ENCODE measurements around the gene CHST15. TPM values are rescaled to one million over a fixed set of nuclear protein-coding genes. Genes with fewer than 3 reads are reported as not detected.
A peak's percentile ranks its signal among the peaks of the same experiment; 100 is the strongest.

The CHST15 gene
- total RNA-seq, 2 experiments from 2014 or later: 14.7 to 26.4 TPM

DNA sequence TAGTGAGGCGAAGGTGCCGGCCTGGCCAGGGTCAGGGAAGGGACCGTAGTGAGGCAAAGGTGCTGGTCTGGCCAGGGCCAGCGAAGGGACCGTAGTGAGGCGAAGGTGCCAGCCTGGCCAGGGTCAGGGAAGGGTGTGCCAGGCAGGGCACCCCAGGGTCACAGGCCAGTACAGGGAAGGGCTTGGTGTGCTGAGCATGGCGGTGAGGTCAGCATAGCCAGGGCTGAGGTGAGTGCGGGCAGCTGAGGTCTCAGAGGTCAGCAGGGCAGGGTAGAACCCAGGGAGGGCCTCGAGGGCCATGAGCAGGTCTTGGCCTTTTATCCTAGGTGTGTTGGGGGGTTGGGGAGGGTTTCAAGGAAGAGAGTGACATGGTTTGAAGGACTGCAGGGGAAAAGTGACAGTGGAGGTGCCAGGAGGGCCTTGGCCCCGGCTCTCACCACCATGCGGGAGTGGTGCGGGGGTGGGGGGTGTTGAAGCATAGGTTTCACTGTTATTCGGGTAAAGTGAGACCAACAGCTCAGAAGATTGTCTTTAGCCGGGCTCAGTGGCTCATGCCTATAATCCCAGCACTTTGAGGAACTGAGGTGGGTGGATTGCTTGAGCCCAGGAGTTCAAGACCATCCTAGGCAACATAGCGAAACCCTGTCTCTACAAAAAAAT, 93.3 kb downstream of the CHST15 start:
- Histone ChIP-seq H3K9me3 (ENCODE audit: low read length) (no peaks in the 10 kb centered on the region), H2AFZ (ENCODE audit: low read length) (no peak overlapping the region), H4K20me1 (ENCODE audit: insufficient read depth, low read length) (no peaks in the 10 kb centered on the region), H3K4me2 (ENCODE audit: low read length) (no peak overlapping the region), H3K27ac (ENCODE audit: low read depth, low read length, poor library complexity, severe bottlenecking) (no peak overlapping the region), H3K36me3 (ENCODE audit: insufficient read depth, low read length) (no peaks in the 10 kb centered on the region), H3K4me3 (ENCODE audit: low read depth, low read length, poor library complexity, severe bottlenecking) (no peak overlapping the region), H3K79me2 (ENCODE audit: insufficient read depth, low read depth, low read length) (no peaks in the 10 kb centered on the region), H3K4me1 (ENCODE audit: insufficient read depth, low read length, poor library complexity, severe bottlenecking) (peaks cover 9% of the 10 kb centered on the region), H3K9me2 (ENCODE audit: insufficient read depth, low read length) (no peaks in the 10 kb centered on the region)
- no peak for DNase-seq (ENCODE audit: low spot score)
- intact Hi-C loops (cut with micrococcal nuclease; ENCODE audit: unreplicated experiment): loop anchor here (5.0 to 10.0 kb wide), 2 partner anchors 107 to 225 kb away; no protein-coding TSS in a partner anchor
- no TSS peak for BruUV-seq (replicated peaks)
- POLR2A ChIA-PET: interaction anchor here (0.9 kb wide), 1 partner anchor 72 kb away, joined by 7 read pairs; no protein-coding TSS in a partner anchor
- CTCF ChIA-PET (ENCODE audit: unreplicated experiment): no interaction called here
- TF ChIP-seq, protein P1, sequence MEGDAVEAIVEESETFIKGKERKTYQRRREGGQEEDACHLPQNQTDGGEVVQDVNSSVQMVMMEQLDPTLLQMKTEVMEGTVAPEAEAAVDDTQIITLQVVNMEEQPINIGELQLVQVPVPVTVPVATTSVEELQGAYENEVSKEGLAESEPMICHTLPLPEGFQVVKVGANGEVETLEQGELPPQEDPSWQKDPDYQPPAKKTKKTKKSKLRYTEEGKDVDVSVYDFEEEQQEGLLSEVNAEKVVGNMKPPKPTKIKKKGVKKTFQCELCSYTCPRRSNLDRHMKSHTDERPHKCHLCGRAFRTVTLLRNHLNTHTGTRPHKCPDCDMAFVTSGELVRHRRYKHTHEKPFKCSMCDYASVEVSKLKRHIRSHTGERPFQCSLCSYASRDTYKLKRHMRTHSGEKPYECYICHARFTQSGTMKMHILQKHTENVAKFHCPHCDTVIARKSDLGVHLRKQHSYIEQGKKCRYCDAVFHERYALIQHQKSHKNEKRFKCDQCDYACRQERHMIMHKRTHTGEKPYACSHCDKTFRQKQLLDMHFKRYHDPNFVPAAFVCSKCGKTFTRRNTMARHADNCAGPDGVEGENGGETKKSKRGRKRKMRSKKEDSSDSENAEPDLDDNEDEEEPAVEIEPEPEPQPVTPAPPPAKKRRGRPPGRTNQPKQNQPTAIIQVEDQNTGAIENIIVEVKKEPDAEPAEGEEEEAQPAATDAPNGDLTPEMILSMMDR (conservative IDR thresholded peaks at IDR 0.05; ENCODE audit: low read length): no peak
- no peak for TF ChIP-seq EZH2phosphoT487 (IDR thresholded peaks at IDR 0.05; ENCODE audit: borderline replicate concordance, low read depth, low read length)

DNA sequence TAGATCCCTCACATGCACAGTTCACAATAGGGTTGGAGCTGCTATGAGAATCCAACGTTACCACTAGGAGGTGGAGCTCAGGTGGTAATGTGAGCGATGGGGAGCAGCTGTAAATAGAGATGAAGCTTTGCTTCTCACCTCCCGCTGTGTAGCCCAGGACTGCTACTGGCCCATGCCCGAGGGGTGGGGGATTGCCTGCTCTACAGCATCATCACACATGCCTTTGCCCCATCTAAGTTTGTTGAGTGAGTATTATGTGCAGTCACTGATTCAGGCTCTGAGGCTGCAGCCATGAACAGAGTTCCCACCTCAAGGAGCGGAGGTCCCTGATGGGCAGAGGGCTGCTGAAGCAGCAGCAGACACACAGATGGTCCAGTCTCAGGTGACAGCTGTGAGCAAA, 94.1 kb downstream of the CHST15 start:
- no peak overlapping the region for H3K27ac ChIP-seq (ENCODE audit: low read depth, low read length, poor library complexity, severe bottlenecking)
- H3K4me2 ChIP-seq (ENCODE audit: low read length): no peak overlapping the region
- no peaks in the 10 kb centered on the region for H4K20me1 ChIP-seq (ENCODE audit: insufficient read depth, low read length)
- peak; percentile 22 for DNase-seq (ENCODE audit: low spot score)
- no peaks in the 10 kb centered on the region for H3K9me2 ChIP-seq (ENCODE audit: insufficient read depth, low read length)
- no TSS peak for BruUV-seq (replicated peaks)
- ChIA-PET CTCF (ENCODE audit: unreplicated experiment) (no interaction called here), POLR2A (no interaction called here)
- no peak overlapping the region for H3K4me3 ChIP-seq (ENCODE audit: low read depth, low read length, poor library complexity, severe bottlenecking)
- no peaks in the 10 kb centered on the region for H3K9me3 ChIP-seq (ENCODE audit: low read length)
- intact Hi-C loops (cut with micrococcal nuclease; ENCODE audit: unreplicated experiment): loop anchor here (5.0 to 10.0 kb wide), 2 partner anchors 108 to 226 kb away; no protein-coding TSS in a partner anchor
- H3K79me2 ChIP-seq (ENCODE audit: insufficient read depth, low read depth, low read length): no peaks in the 10 kb centered on the region
- no peak overlapping the region for H2AFZ ChIP-seq (ENCODE audit: low read length)
- TF ChIP-seq EZH2phosphoT487 (IDR thresholded peaks at IDR 0.05; ENCODE audit: borderline replicate concordance, low read depth, low read length): no peak
- TF ChIP-seq, protein P1 (conservative IDR thresholded peaks at IDR 0.05; ENCODE audit: low read length): 0 out of 2 replicates have a peak, but pooled peaks have one; percentile 29
- H3K36me3 ChIP-seq (ENCODE audit: insufficient read depth, low read length): no peaks in the 10 kb centered on the region
- peaks cover 10% of the 10 kb centered on the region for H3K4me1 ChIP-seq (ENCODE audit: insufficient read depth, low read length, poor library complexity, severe bottlenecking)
